Stimulated activated CD8-positive, alpha-beta memory T cell treated with anti-CD3 and anti-CD28 coated beads, Interleukin-12 subunit alpha, Interleukin-12 subunit beta, amount 100 ng/mL, for 24 hours (primary cell): ENCODE results near the gene LCE2C.

ENCODE experiments used
- DNase-seq: peaks from one replicate; pipeline ENCODE4 v3.0.0-alpha.2; 2020; ENCODE audit errors: extremely low read depth

The LCE2C gene

GRCh38 chr1:152725261-152725660 lies 50.2 kb downstream of the LCE2C start:
- DNase-seq, result no peak
